Activated naive CD8-positive, alpha-beta T cell treated with anti-CD3 and anti-CD28 coated beads, Interleukin-2, amount 50 U/mL, for 16 hours (primary cell): ENCODE results near the gene HRH3.

Experiments used
- DNase-seq: peaks from one replicate; pipeline ENCODE4 v3.0.0-alpha.2; 2020; ENCODE audit warnings: low read depth, low spot score

Gene HRH3

GRCh38 chr20:62216636-62217566, 3.2 kb downstream of the HRH3 start:
- DNase-seq: no peak

GRCh38 chr20:62215991-62216635, 4.0 kb downstream of the HRH3 start:
- no peak for DNase-seq

GRCh38 chr20:62215020-62215990, 4.8 kb downstream of the HRH3 start:
- DNase-seq: no peak

DNA sequence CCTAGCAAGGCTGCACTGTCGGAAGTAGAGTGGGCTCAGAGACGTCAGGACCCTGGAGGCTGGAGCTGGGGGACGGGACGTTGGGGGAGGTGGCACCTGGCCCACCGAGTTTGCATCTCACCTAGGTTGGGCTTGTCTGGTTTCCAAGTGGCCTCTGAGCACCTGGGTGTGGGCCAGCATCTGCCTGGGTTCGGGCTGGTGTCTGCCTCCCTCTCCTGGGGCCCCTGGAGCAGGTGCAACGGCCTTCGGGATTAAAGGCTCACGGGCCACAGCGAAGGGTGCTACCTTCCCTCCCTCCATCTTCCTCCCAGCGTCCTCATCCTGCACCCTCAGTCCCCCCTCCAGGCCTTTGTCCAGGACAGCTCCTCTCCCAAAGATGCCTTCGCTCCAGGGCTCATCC, 6.0 kb downstream of the HRH3 start:
- no peak for DNase-seq

DNA sequence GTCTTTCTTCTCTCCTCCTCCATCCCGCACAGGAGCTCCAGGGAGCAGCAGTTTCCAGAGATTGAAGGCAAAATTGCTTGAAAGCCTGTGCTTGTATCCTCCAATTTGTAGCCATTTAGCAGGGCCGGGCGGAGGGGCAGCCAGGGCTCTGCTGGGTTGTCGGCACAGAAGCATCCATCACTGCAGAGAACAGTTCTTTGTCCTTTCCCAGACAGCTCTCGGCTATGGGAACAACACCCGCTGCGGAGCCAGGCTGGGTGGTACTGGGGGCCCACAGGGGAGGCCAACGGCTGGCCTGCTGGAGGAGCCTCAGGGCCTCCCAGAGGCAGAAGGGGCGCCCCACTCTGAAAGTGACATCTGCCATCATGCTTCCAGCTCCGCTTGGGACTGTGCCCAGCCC, 7.8 kb downstream of the HRH3 start:
- DNase-seq: no peak

DNA sequence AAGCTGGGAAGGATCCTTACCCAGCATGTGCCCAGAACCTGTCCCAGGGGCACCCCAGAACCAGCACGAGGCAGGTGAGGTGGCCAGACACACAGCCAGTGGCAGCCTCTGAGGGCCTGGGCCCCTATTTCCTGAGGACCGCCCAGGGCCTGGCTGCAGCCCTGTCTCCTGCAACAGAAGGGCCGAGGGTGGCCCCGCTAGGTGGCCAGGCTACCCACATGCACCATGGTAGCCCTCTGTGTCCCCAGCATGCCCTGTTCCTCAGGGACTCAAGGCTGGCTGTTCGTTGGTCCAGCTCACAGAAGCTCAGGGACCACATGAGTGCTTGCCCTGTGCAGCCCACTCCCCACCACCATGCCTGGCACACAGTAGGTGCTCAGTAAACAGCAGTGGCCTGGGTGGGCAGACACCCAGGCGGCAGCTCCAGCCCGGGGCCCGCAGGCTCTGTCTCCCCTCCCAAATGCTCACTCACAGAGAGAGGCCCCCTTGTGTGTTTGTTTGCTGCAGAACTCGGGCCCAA, 8.2 kb downstream of the HRH3 start:
- DNase-seq: no peak

DNA sequence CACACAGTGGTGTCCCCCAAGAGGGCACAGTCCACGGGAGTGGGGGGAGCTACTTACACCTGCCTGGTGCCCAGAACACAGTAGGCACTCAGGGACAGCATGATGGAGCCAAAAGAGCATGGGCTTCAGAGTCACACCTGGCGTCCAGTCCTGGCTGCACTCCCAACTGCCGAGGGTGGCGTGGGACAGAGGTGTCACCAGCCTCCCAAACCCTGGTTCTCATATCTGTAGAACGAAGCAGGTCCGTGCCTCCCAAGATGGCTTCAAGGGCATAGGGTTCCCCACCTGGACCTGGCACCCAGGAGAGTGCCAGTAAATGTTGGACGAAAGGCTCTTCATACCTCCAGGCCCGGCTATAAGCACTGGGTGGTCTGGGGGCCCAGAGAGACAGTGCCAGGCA, 8.9 kb downstream of the HRH3 start:
- no peak for DNase-seq

DNA sequence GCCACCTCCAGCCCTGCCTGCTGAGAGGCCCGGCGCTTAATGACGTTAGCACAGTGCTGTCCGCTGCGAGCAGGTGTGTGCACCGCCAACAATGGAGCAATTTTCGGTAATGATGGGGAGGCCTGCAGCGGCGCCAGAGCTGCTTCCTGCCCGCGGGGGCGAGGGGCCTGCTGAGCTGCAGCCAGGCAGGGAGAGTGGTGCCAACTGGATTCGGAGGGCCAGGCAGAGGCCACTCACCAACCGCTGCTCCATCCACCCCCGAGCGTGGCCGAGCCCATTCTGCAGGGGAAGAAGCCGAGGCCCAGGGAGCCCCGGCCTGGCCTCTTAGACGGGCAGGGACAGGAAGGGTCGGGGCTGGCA, 9.6 kb downstream of the HRH3 start:
- no peak for DNase-seq

DNA sequence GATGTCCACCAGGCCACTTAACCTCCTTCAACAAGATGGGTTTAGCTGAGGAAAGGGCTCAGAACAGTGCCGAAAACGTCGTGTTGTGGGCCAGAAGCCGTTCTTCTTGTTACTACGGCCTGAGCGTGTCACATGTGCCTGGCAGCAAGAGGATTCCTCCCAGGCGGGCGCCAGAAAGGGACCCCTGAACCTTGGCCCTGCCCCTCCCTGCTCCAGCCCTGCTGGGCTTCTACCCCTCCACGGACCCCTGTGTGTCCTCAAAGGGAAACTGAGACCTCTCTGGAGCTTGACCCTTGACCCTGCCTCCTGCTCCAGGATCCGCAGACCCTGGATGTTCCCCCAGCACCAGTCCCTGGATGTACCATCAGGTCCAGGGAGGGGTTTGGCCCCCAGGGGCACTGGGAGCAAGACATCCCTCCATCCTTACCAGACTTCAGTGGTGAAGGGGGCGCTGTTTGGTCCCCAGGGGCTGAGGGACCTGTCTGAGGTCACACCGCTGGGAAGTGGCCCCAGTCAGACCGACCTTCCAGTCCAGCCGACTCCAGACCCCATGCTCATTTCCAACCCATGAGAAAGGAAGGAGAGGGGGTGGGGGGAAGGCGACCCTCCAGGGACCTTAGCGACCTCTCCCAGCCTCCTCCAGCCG, 10.1 kb downstream of the HRH3 start:
- DNase-seq: no peak

DNA sequence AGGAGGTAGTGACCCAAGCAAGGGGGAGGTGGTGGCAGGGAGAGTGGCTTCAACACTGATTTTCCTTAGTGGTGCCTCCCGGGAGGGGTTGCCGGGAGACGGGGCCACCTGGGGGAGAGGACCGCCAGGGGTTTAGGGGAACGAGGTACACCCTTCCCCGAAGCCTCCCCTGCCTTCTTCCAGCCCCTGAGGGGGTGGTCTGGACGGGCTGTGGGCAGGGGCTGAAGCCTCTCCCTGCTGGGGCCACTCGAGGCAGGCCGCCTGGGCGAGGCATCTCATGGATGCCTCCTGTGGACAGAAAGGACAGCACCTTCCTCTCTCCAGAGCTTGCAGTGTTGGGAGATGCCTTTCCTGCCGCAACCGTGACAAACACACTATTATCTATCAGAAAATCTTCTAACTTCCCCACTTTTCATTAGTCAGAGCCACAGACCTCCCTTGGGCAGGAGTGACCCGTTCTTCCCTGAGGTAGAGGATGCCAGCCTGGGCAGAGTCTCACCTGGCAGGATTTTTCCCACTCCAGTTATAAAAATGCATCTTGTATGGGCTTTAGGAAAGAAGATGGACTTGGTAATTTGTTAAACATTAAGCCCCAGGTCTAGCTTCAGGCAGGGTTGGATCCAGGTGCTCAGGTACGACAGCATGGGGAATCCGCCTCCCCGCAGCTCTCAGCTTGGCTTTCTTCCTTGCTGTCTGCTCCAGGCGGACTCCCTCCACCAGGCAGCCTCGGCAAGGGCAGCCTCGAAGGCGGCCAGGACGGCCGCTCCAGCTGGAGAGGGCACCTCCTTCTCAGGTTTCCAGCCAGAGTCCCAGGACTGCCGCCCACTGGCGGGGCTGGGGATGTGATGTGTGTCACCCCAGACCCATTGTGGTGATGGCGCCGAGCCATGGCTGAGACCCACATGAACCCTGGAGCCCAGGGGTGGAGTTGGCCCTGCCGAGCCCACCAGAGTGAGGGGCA, 11.0 kb downstream of the HRH3 start:
- DNase-seq: no peak

DNA sequence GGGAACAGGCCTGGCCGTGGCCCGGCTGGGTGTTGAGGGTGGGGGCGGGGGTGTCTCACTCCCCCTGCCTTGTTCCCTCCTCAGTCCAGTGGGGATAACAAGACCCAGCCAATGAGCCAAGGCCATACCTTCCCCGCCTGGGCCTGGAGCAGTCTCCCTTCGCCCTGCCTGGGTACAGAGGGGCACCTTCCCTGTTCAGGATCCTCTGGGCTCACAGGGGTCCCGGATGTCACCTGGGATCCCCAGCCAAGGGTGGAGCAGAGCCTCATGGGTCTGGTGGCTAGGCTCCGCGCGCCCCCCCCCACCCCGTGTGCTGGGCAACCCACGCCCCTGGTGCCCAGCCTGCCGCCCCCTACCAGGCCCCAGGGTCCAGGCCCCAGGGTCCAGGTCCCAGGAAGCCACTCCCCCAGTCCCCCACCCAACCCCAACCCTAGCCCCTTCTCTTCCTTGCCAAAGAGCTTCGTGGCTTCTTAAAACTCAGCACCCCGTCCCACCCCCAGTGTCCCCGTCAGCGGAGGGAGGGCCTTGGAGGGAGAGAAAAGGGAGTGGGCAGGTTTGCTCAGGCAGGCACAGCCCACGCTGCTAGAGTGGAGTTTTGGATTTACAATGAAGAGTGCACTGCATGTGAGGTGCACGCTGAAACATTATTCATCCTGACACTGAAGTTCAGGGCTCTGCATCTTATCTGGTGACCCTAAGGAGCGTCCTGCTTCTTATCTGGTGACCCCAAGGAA, 11.8 kb downstream of the HRH3 start:
- no peak for DNase-seq

DNA sequence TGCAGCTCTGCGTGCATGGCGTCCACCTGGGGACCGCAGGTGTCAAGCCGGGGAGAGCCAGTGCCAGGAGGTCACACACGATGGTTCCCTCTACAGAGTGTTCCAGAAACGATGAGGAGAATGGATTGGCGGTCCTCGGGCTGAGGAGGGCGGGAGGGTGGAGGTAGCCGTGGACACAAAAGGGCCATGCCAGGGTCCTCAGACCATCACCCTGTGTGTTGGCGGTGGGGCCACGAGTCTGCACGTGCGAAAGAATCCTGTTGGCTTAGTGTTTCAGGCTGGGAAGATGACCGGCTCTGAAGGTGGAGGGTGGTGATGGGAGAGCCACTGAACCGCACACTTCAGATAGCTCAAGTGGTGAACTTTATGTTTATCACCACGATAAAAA, 13.7 kb downstream of the HRH3 start:
- DNase-seq: no peak

GRCh38 chr20:62205618-62206387, 14.3 kb downstream of the HRH3 start:
- DNase-seq: no peak

DNA sequence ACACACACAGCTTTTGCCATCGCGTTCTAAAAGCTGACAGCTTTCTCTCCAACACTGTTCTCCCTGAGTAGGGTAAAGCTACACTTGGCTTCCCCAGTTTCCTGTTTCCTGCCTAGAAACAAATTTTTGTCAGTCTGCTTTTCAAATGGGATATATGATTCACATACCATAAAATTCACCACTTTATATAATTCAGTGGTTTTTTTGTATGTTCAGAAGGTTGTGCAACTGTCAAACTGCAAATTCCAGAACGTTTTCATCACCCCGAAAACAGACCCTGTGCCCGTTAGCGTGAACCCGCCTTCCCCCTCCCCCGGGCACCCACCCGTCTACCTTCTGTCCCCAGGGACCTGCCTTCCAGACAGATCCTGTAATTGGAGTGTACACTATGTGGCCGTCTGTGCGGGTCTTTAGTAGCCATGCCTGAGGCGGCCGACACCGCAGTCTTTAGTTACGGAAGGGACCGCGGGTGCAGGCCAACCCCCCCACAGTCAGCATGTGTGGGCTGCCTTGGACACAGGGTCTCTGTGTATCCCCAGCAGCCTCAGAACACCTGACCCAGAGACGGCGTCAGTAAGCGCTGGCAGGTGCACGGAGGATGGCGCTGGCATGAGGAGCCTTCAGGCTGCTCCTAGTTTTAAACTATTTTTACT, 16.6 kb downstream of the HRH3 start:
- no peak for DNase-seq

- no peak for DNase-seq
Observed at GRCh38 chr20:62202676-62203377, 17.3 kb downstream of the HRH3 start.

- DNase-seq: no peak
Observed at GRCh38 chr20:62202083-62202395, 18.0 kb downstream of the HRH3 start.

GRCh38 chr20:62201173-62202082, 18.6 kb downstream of the HRH3 start:
- DNase-seq: no peak
